MM.1S (cell line): ENCODE measurements around the gene CYTIP.

Experiments used
- DNase-seq: peaks from one replicate; pipeline ENCODE4 v3.0.0-alpha.2; 2015
- H2AFZ ChIP-seq: fragments of 300-600 bp; sonication (generic); 2 replicates; pipeline ENCODE4 v1.6.0; 2016; ENCODE audit warnings: antibody characterized with exemption, low read length
- H3F3A ChIP-seq: fragments of 300-600 bp; sonication (generic); 2 replicates; pipeline ENCODE4 v1.6.1; 2016; ENCODE audit warnings: mild to moderate bottlenecking, antibody characterized with exemption, low read length, moderate library complexity, mixed read lengths; ENCODE audit not compliant: insufficient read depth
- H3K27ac ChIP-seq: fragments of 300-600 bp; sonication (generic); 2 replicates; pipeline ENCODE4 v1.5.1; 2016; ENCODE audit warnings: mild to moderate bottlenecking, low read length
- H3K27me3 ChIP-seq: fragments of 300-600 bp; sonication (generic); replicated peaks from 2 replicates; pipeline ENCODE4 v1.6.0; 2016; ENCODE audit warnings: low read length; ENCODE audit not compliant: insufficient read depth
- H3K36me3 ChIP-seq: fragments of 300-600 bp; sonication (generic); replicated peaks from 2 replicates; pipeline ENCODE4 v1.6.1; 2016; ENCODE audit warnings: mild to moderate bottlenecking, low read length, mixed read lengths; ENCODE audit not compliant: insufficient read depth
- H3K4me1 ChIP-seq: fragments of 300-600 bp; sonication (generic); 2 replicates; pipeline ENCODE4 v1.6.1; 2016; ENCODE audit warnings: low read length, mixed read lengths
- H3K4me2 ChIP-seq: fragments of 300-600 bp; sonication (generic); 2 replicates; pipeline ENCODE4 v1.6.0; 2016; ENCODE audit warnings: low read depth, low read length
- H3K4me3 ChIP-seq: fragments of 300-600 bp; sonication (generic); 2 replicates; pipeline ENCODE4 v1.5.1; 2016; ENCODE audit warnings: low read length, mixed read lengths
- H3K79me2 ChIP-seq: fragments of 300-600 bp; sonication (generic); 2 replicates; pipeline ENCODE4 v1.6.1; 2016; ENCODE audit warnings: mixed run types, low read length, mixed read lengths
- H3K9ac ChIP-seq: fragments of 300-600 bp; sonication (generic); 2 replicates; pipeline ENCODE4 v1.6.1; 2016; ENCODE audit warnings: low read length, mixed read lengths
- H3K9me2 ChIP-seq: fragments of 300-600 bp; sonication (generic); replicated peaks from 2 replicates; pipeline ENCODE4 v1.6.1; 2016; ENCODE audit warnings: mild to moderate bottlenecking, low read length, mixed read lengths; ENCODE audit not compliant: insufficient read depth
- H3K9me3 ChIP-seq: fragments of 300-600 bp; sonication (generic); replicated peaks from 2 replicates; pipeline ENCODE4 v1.6.1; 2016; ENCODE audit warnings: mild to moderate bottlenecking, low read length, mixed read lengths; ENCODE audit not compliant: insufficient read depth
- H4K20me1 ChIP-seq: fragments of 300-600 bp; sonication (generic); 2 replicates; pipeline ENCODE4 v1.6.1; 2016; ENCODE audit warnings: mild to moderate bottlenecking, low read length, moderate library complexity, mixed read lengths; ENCODE audit not compliant: insufficient read depth
- EZH2 ChIP-seq: fragments of 300-600 bp; sonication (generic); optimal IDR thresholded peaks from 2 replicates; pipeline ENCODE3; 2017; ENCODE audit warnings: low read depth, mild to moderate bottlenecking, antibody characterized with exemption, low read length, mixed read lengths
- EZH2phosphoT487 ChIP-seq: fragments of 300-600 bp; sonication (generic); IDR thresholded peaks from 2 replicates; pipeline ENCODE4 v1.6.1; 2018; ENCODE audit warnings: antibody characterized with exemption, low read length
- TF ChIP-seq, protein P1 (sequence below): fragments of 300-600 bp; sonication (generic); IDR thresholded peaks from 2 replicates; pipeline ENCODE4 v1.5.1; 2016; ENCODE audit warnings: antibody characterized with exemption, low read length, mixed read lengths

Gene CYTIP

DNA sequence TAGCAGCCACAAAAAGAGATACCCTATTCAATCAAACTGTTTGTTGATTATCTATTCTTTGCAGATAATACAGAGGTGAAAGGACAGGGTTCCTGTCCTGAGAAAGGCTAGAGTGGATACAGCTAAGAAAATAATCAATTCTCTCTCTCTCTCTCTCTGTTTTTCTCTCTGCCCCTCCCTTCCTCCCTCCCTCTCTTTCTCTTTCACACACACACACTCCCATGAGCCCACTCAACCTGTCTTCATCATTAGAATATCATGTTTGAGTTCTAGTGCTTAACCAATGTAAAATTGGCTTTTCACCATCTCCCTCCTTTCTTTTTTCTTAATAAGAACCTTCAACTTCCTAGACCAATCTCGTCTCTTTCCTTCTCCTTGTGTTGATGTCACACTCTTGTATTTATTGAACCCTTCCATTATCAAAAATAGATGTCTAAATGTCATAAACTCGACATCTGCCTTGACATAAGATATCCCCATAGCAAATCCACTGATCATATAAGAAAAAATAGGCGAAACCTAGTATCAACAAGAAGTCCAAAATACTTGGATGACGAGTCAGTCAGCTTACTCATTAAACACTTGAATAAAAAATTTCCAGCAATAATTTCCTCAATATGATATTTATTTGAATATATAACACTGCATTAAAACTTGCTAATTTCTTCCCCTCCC is 42.8 kb upstream of the CYTIP start:
- Histone ChIP-seq H3K4me2 (no peak overlapping the region), H3K79me2 (no peaks in the 10 kb centered on the region), H3K4me3 (no peak overlapping the region), H3F3A (no peaks in the 10 kb centered on the region), H3K9ac (no peak overlapping the region), H2AFZ (no peak overlapping the region), H4K20me1 (no peaks in the 10 kb centered on the region), H3K4me1 (no peaks in the 10 kb centered on the region), H3K9me3 (no peaks in the 10 kb centered on the region), H3K36me3 (no peaks in the 10 kb centered on the region), H3K27me3 (no peaks in the 10 kb centered on the region), H3K9me2 (no peaks in the 10 kb centered on the region), H3K27ac (no peak overlapping the region)
- no peak for DNase-seq
- TF ChIP-seq, protein P1, sequence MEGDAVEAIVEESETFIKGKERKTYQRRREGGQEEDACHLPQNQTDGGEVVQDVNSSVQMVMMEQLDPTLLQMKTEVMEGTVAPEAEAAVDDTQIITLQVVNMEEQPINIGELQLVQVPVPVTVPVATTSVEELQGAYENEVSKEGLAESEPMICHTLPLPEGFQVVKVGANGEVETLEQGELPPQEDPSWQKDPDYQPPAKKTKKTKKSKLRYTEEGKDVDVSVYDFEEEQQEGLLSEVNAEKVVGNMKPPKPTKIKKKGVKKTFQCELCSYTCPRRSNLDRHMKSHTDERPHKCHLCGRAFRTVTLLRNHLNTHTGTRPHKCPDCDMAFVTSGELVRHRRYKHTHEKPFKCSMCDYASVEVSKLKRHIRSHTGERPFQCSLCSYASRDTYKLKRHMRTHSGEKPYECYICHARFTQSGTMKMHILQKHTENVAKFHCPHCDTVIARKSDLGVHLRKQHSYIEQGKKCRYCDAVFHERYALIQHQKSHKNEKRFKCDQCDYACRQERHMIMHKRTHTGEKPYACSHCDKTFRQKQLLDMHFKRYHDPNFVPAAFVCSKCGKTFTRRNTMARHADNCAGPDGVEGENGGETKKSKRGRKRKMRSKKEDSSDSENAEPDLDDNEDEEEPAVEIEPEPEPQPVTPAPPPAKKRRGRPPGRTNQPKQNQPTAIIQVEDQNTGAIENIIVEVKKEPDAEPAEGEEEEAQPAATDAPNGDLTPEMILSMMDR: no peak
- TF ChIP-seq EZH2 (no peak), EZH2phosphoT487 (no peak)

DNA sequence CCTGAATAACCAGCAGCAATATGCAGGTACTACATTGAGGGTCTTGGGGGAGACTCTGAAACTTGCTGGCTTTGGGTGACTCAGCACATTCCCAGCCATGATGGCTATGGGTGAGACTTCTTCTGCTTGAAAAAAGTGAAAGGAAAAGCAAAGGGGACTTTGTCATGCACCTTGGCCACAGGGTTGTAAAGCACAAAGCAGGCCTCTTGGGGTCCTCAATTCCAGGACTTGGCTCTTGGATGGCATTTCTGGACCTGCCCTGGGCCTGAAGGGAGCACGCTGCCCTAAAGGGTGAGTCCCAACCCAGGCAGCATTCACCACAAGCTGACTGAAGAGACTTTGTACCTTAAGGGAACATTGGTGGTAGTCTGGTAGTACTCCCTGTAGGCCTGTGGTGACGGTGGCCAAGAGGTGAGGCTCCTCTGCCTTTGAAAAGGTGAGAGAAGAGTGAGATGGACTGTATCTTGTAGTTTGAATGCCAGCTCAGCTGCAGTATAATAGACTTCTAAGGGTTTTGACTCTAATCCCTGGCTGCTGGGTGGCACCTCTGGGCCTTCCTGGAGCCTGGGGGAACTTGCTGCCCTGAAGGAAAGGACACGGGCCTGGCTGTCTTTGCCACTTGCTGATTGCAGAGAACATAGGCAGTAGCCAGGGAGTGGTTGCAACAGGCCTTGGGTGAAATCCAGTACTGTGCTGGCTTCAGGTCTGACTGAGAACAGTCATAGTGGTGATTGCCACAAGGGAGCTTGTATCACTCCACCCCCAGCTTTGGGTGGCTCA is 36.5 kb upstream of the CYTIP start:
- H3K27ac ChIP-seq: peak overlapping the region; percentile 64; the same call in 1 of the 2 replicates
- H3K9me2 ChIP-seq: no peaks in the 10 kb centered on the region
- H3K79me2 ChIP-seq: no peaks in the 10 kb centered on the region
- TF ChIP-seq EZH2phosphoT487: no peak
- no peak for TF ChIP-seq EZH2
- TF ChIP-seq, protein P1: no peak
- H2AFZ ChIP-seq: peak overlapping the region; percentile 22
- H3K9ac ChIP-seq: no peak overlapping the region
- H3K27me3 ChIP-seq: no peaks in the 10 kb centered on the region
- H3K36me3 ChIP-seq: no peaks in the 10 kb centered on the region
- peak overlapping the region; percentile 56 for H3K4me2 ChIP-seq
- no peaks in the 10 kb centered on the region for H3F3A ChIP-seq
- H3K4me3 ChIP-seq: no peak overlapping the region
- H4K20me1 ChIP-seq: no peaks in the 10 kb centered on the region
- peaks cover 26% of the 10 kb centered on the region for H3K4me1 ChIP-seq
- H3K9me3 ChIP-seq: no peaks in the 10 kb centered on the region
- DNase-seq: no peak

DNA sequence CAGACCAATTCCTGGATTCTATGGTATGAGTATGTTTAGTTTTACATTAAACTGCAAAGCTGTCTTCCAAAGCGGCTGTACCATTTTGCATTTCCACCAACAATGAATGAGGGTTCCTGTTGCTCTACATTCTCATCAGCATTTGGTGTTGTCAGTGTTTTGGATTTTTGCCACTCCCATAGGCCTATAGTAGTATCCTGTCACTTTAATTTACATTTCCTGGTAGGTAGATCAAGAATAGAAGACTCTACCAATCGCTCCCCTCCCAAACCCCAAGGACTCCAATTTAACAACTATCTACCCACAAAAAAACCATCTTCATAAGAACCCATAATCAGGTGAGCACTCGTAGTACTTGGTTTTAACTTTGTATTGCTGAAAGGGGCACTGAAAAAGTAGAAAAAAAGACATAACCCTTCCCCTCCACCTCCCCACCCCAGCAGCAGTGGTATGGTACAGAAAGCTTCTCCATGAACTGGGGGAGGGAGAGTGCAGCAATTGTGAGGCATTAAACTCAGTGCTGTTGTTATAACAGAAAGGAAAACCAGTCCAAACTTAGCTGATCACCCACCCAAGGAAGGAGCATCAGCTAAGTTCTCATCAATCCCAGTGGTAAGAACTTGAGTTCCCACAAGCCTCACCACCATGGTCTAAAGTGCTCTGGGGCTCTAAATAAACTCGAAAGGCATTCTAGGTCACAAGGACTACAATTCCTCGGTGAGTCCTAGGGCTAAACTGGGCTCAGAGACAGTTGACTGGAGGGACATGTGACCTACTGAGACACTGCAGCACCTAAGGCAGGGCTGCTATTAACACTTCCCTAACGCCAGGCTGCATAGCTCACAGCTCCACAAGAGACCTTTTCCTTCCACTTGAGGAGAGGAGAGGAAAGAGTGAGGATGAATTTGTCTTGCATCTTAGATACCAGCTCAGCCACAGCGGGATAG is 35.5 kb upstream of the CYTIP start:
- H3K36me3 ChIP-seq: no peaks in the 10 kb centered on the region
- no peaks in the 10 kb centered on the region for H3K9me3 ChIP-seq
- H3K4me1 ChIP-seq: peaks cover 26% of the 10 kb centered on the region
- peak overlapping the region; percentile 56 for H3K4me2 ChIP-seq
- H3K9me2 ChIP-seq: no peaks in the 10 kb centered on the region
- H3F3A ChIP-seq: no peaks in the 10 kb centered on the region
- no peaks in the 10 kb centered on the region for H4K20me1 ChIP-seq
- peak; percentile 34 for DNase-seq
- peak overlapping the region; percentile 22 for H2AFZ ChIP-seq
- TF ChIP-seq EZH2: no peak
- TF ChIP-seq, protein P1: no peak
- TF ChIP-seq EZH2phosphoT487: no peak
- no peaks in the 10 kb centered on the region for H3K79me2 ChIP-seq
- H3K4me3 ChIP-seq: peak overlapping the region; percentile 22
- H3K27me3 ChIP-seq: no peaks in the 10 kb centered on the region
- H3K27ac ChIP-seq: peak overlapping the region; percentile 64; the same call in 1 of the 2 replicates
- H3K9ac ChIP-seq: peak overlapping the region; percentile 27; the same call in 1 of the 2 replicates
